Kidney (tissue), 11 donors: Measurements from ENCODE around the gene LGALS9B. TPM values are rescaled to one million over a fixed set of nuclear protein-coding genes. Genes with fewer than 3 reads are reported as not detected.
"Not testable (repeated sequence)": the region's sequence is repeated elsewhere in the genome, so short reads cannot be mapped to it uniquely, and the experiment has no call there.

Source experiments
- DNase-seq, 5 donors: peaks; one replicate each; pipeline ENCODE4 v3.0.0-alpha.2; 2013 to 2020
- FAIRE-seq: peaks from 2 replicates; lab custom pipeline; 2012; peaks lifted over from hg19 to GRCh38; lab: Jason Lieb, UNC
- H3K27ac ChIP-seq, 2 donors: one replicate each; pipeline ENCODE4 v1.7.0; 2013; ENCODE audit warnings: low read depth in 2 of 2, low read length in 2 of 2, inconsistent platforms in 1 of 2
- H3K27me3 ChIP-seq: one replicate; pipeline ENCODE4 v1.7.1; 2013; ENCODE audit warnings: low read length, inconsistent platforms; ENCODE audit not compliant: control insufficient read depth, insufficient read depth
- H3K36me3 ChIP-seq, 3 donors: one replicate each; pipeline versions ENCODE4 v1.7.0 to v1.7.1; 2013; ENCODE audit warnings: low read length in 3 of 3, control low read depth in 1 of 3, inconsistent platforms in 1 of 3; ENCODE audit not compliant: insufficient read depth in 3 of 3, control insufficient read depth in 2 of 3
- H3K4me1 ChIP-seq, 3 donors: one replicate each; pipeline versions ENCODE4 v1.7.0 to v1.7.1; 2013; ENCODE audit warnings: low read length in 3 of 3, inconsistent platforms in 1 of 3, low read depth in 1 of 3; ENCODE audit not compliant: control insufficient read depth in 2 of 3, insufficient read depth in 2 of 3
- H3K4me3 ChIP-seq, 3 donors: one replicate each; pipeline versions ENCODE4 v1.7.0 to v1.8.1; 2013; ENCODE audit warnings: low read length in 3 of 3, control low read depth in 1 of 3, inconsistent platforms in 1 of 3
- H3K9ac ChIP-seq, 3 donors: one replicate each; pipeline versions ENCODE4 v1.7.0 to v1.7.1; 2013; ENCODE audit warnings: low read length in 3 of 3, control low read depth in 1 of 3, inconsistent platforms in 1 of 3
- H3K9me3 ChIP-seq, 3 donors: one replicate each; pipeline versions ENCODE4 v1.7.0 to v1.7.1; 2013; ENCODE audit warnings: low read length in 3 of 3, control low read depth in 1 of 3, inconsistent platforms in 1 of 3; ENCODE audit not compliant: control insufficient read depth in 2 of 3, insufficient read depth in 1 of 3
- intact Hi-C: fragments of 100-400 bp; cut with DNase I; formaldehyde crosslinking; loops from one replicate; pipeline ENCODE4 v1.11.1; 2022
- polyA plus RNA-seq: library from polyadenylated mRNA; stranded (reverse); fragments of 350-450 nt; fragmentation: Illumina TruSeq; extraction: RNeasy Lipid Tissue Mini Kit (QIAGEN cat#74804); gene quantifications from one replicate; pipeline ENCODE4 v1.2.3, GENCODE V29; 2014; ENCODE audit warnings: low read depth, low replicate concordance; ENCODE audit not compliant: insufficient read depth
- total RNA-seq: library from RNA; stranded (reverse); fragmentation: NEBNext Ultra II Directional; extraction: Animal tissue kit (Norgen Biotek cat#: 25700); gene quantifications from one replicate; pipeline ENCODE4 v1.2.1, GENCODE V29; 2021
- donor health status: control.
- donor health status: control.
- donor health status: DM: yes; HTN: yes; CAD: no.
- donor health status: Normal renal cell carcinoma (clear cell type).

Gene LGALS9B
- total and polyA plus RNA-seq, 2 donors from 2014 or later: not detected

- H3K9ac ChIP-seq, H3K9me3 ChIP-seq, H3K27me3 ChIP-seq, H3K4me3 ChIP-seq, H3K36me3 ChIP-seq, intact Hi-C loops, FAIRE-seq, H3K27ac ChIP-seq, H3K4me1 ChIP-seq, DNase-seq: not testable (repeated sequence)
Measured at GRCh38 chr17:20465535-20465934, 1.8 kb downstream of the LGALS9B start.

- H3K4me1 ChIP-seq, H3K36me3 ChIP-seq, H3K9ac ChIP-seq, H3K27ac ChIP-seq, DNase-seq, FAIRE-seq, H3K9me3 ChIP-seq, intact Hi-C loops, H3K27me3 ChIP-seq, H3K4me3 ChIP-seq: not testable (repeated sequence)
Measured at GRCh38 chr17:20464854-20465414, 2.4 kb downstream of the LGALS9B start.

- intact Hi-C loops, FAIRE-seq, H3K9me3 ChIP-seq, H3K4me3 ChIP-seq, H3K9ac ChIP-seq, DNase-seq, H3K27ac ChIP-seq, H3K27me3 ChIP-seq, H3K4me1 ChIP-seq, H3K36me3 ChIP-seq: not testable (repeated sequence)
Measured at GRCh38 chr17:20462158-20462557, 5.2 kb downstream of the LGALS9B start.

GRCh38 chr17:20457848-20458381 is 9.4 kb downstream of the LGALS9B start:
- H3K9ac ChIP-seq, H3K27me3 ChIP-seq, H3K4me3 ChIP-seq, DNase-seq, H3K9me3 ChIP-seq, H3K36me3 ChIP-seq, intact Hi-C loops, H3K27ac ChIP-seq, FAIRE-seq, H3K4me1 ChIP-seq: not testable (repeated sequence)

GRCh38 chr17:20455106-20455505 is 12.2 kb downstream of the LGALS9B start:
- H3K9me3 ChIP-seq, H3K27me3 ChIP-seq, H3K36me3 ChIP-seq, H3K27ac ChIP-seq, H3K9ac ChIP-seq, intact Hi-C loops, FAIRE-seq, DNase-seq, H3K4me1 ChIP-seq, H3K4me3 ChIP-seq: not testable (repeated sequence)

GRCh38 chr17:20453820-20454434 is 13.4 kb downstream of the LGALS9B start:
- H3K27me3 ChIP-seq, H3K4me1 ChIP-seq, FAIRE-seq, H3K9me3 ChIP-seq, intact Hi-C loops, H3K9ac ChIP-seq, DNase-seq, H3K36me3 ChIP-seq, H3K27ac ChIP-seq, H3K4me3 ChIP-seq: not testable (repeated sequence)

GRCh38 chr17:20450852-20451251 is 16.5 kb downstream of the LGALS9B start:
- H3K27me3 ChIP-seq, H3K36me3 ChIP-seq, FAIRE-seq, H3K9ac ChIP-seq, intact Hi-C loops, H3K4me1 ChIP-seq, H3K27ac ChIP-seq, H3K4me3 ChIP-seq, DNase-seq, H3K9me3 ChIP-seq: not testable (repeated sequence)

- H3K27ac ChIP-seq, H3K27me3 ChIP-seq, H3K36me3 ChIP-seq, H3K4me1 ChIP-seq, DNase-seq, H3K9ac ChIP-seq, intact Hi-C loops, H3K9me3 ChIP-seq, H3K4me3 ChIP-seq, FAIRE-seq: not testable (repeated sequence)
Measured at GRCh38 chr17:20447534-20448321, 19.6 kb downstream of the LGALS9B start.
